GM15510 (cell line): Measurements from ENCODE around the gene CEP43.

Source experiments
- POLR2A ChIP-seq: IDR thresholded peaks from 3 replicates; pipeline ENCODE4 v1.6.1; 2011; ENCODE audit warnings: borderline replicate concordance; ENCODE audit not compliant: insufficient read length; ENCODE audit errors: extremely low read depth

CEP43 gene

DNA sequence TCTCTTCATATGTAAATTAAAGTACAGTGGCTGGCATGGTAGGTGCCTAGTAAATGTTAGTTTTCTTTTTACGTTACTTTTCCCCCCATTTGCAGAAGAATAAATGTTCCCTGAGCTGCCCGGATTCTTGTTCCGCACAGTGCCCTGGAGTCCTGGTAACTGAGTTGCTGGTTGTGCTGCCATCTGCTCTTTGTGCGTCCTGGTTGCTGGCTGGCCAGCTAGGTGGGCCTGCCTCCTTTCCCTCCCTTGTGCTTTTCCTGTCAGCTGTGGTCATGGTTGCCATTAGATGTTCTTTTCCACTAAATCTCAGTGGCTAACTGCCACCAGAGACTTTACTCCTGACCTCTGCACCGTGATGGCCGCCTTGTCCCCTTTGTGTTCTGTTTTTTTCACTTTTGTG lies 28.6 kb downstream of the CEP43 start:
- no peak for TF ChIP-seq POLR2A

GRCh38 chr6:167030222-167031072 lies 31.2 kb downstream of the CEP43 start:
- no peak for TF ChIP-seq POLR2A

DNA sequence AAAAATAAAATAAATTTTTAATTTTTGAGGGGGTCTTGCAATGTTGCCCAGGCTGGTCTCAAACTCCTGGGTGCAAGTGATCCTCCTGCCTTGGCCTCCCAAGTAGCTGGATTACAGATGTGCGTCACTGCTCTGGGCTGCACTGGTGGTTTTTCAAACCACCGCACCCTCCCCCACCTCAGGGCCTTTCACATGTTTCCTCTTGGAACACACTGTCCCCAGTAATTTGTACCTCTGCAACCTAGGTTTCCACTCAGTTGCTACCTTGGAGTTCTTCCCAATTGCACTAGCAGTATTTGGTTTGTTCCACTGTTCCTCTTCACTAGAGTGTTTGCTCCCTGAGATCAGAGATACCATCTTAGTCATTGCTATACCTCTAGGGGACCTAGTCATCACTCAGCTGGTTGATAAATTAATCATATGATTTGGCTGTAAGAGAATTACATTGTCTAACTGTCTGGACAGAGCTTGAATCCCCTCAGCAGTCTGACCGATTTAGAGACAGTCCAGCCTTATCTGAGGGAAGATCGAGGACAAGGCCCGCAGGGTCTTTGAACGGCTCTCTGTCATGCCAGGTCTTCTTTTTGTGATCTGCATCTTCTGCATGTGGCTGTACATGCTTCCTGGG lies 32.0 kb downstream of the CEP43 start:
- no peak for TF ChIP-seq POLR2A

DNA sequence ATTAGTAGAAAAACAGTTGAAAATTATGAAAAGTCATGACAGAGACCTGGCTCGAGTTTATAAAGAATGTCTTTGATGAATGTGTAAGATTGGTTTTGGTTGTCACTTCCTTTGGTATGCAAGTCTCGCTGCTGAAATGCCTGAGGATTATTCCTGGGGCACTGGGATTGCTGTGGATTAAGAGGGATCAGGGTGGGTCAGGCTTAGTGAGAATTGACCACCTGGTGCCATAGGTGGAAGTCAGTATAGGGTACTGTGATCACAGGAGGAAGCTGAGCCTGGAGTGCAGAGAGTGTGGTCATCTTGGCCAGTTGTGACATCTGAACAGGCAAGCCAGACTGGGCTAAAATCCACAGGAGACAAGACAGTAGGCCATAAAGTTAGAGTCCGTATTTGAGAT lies 34.9 kb downstream of the CEP43 start:
- no peak for TF ChIP-seq POLR2A

GRCh38 chr6:167037762-167038161 lies 38.6 kb downstream of the CEP43 start:
- TF ChIP-seq POLR2A, result no peak

GRCh38 chr6:167044696-167045095 lies 45.5 kb downstream of the CEP43 start:
- no peak for TF ChIP-seq POLR2A

DNA sequence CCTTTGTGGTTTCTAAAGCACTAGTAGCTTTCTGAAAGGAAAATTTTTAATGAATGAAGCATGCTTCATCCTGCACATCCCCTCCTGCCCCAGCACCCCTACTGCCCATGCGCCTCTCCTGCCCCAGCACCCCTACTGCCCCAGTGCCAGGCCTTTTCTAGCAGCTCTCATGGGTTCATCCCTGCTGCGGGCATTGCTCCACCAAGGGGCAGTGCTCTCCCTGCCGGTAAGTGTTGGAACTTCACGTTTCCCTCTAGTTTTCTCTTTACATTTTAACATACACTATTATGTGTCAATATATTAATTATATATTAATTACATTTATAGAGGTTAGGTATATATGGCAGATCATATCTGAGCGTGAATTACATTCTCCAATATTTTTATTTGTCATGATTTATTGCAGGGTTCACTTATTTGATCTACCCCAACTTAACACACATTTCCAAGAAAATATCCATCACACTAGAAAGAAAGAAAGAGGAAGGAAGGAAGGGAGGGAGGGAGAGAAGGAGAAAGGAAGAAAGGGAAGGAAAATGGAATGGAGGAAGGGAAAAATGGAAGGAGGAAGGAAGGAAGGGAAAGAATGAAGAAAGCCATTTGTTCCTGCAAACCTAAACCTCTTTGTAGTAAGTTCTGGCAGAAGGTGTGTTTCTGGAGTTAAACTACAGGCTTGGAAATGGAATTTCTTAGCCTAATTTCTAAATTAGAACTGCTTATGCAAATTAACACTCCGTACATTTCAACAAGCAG lies 46.8 kb downstream of the CEP43 start:
- TF ChIP-seq POLR2A, result no peak

DNA sequence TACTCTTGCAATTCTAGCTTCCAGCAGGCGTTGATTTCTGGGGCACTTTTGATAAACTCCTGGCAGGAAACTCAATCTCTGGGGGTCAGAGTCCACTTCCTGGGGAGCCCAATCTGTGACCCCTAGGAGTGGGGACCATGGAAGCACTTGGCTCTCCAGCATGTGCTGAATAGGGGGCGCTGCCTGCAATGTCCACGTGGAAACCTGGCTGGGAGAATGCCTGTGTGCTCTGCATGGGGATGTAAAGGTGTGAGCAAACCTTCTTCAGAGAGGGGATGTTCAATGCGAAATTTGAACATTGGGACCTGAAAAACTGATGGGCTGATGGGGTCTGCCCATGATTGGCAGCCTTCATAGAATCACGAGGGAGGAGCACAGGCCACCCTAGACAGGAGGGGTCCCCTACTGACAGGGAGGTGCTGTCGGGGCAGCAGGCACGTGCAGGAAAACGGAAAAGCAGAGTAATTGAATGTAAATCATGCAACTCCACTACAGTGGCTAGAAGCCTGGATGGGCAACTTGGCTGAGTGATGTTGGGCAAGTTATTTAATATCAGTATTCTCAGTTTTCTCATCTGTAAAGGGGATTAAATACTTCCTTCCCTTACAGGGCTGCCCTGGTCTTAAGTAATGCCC lies 47.8 kb downstream of the CEP43 start:
- TF ChIP-seq POLR2A, result no peak

GRCh38 chr6:167047554-167047953 lies 48.4 kb downstream of the CEP43 start:
- no peak for TF ChIP-seq POLR2A
